Measurements from ENCODE around the gene MAPKAPK3.

The MAPKAPK3 gene

GRCh38 chr3:50609071-50609762 is 7.7 kb upstream of the MAPKAPK3 start:
- no peak for DNase-seq

GRCh38 chr3:50609763-50610085 is 7.2 kb upstream of the MAPKAPK3 start:
- no peak for DNase-seq

- DNase-seq, result no peak
These were observed 6.6 kb upstream of the MAPKAPK3 start for GRCh38 chr3:50610181-50610971.

GRCh38 chr3:50610992-50611463 is 5.9 kb upstream of the MAPKAPK3 start:
- DNase-seq, result no peak

GRCh38 chr3:50611464-50612233 is 5.3 kb upstream of the MAPKAPK3 start, which contains the start of gene CISH:
CISH (minus strand) TSS chr3:50611774; CDS start chr3:50611650, 124 bp downstream.
- peak; percentile 41 for DNase-seq

- DNase-seq, result no peak
These were observed 4.6 kb upstream of the MAPKAPK3 start for GRCh38 chr3:50612234-50612882.

- no peak for DNase-seq
These were observed 3.7 kb upstream of the MAPKAPK3 start for GRCh38 chr3:50612970-50613846.

- DNase-seq, result no peak
These were observed 1.8 kb upstream of the MAPKAPK3 start for GRCh38 chr3:50615190-50615589.

- DNase-seq, result peak; percentile 58
These were observed 765 bp upstream of the MAPKAPK3 start for GRCh38 chr3:50616003-50616769.

- peak; percentile 64 for DNase-seq
These were observed 218 bp upstream of the MAPKAPK3 start for GRCh38 chr3:50616770-50617095.

GRCh38 chr3:50617911-50618481 is 1.0 kb downstream of the MAPKAPK3 start:
- no peak for DNase-seq

- DNase-seq, result no peak
These were observed 3.5 kb downstream of the MAPKAPK3 start for GRCh38 chr3:50620420-50620819.

GRCh38 chr3:50620820-50621219 is 3.9 kb downstream of the MAPKAPK3 start:
- DNase-seq, result no peak

- no peak for DNase-seq
These were observed 5.9 kb downstream of the MAPKAPK3 start for GRCh38 chr3:50622881-50623280.

- DNase-seq, result no peak
These were observed 7.0 kb downstream of the MAPKAPK3 start for GRCh38 chr3:50623840-50624474.

GRCh38 chr3:50624634-50625033 is 7.7 kb downstream of the MAPKAPK3 start:
- DNase-seq, result no peak

- DNase-seq, result no peak
These were observed 8.6 kb downstream of the MAPKAPK3 start for GRCh38 chr3:50625231-50626182.

- DNase-seq, result no peak
These were observed 9.4 kb downstream of the MAPKAPK3 start for GRCh38 chr3:50626401-50626800.

GRCh38 chr3:50627407-50628051 is 10.6 kb downstream of the MAPKAPK3 start:
- DNase-seq, result no peak
